ENCODE data around the gene C19orf85.

C19orf85 gene

DNA sequence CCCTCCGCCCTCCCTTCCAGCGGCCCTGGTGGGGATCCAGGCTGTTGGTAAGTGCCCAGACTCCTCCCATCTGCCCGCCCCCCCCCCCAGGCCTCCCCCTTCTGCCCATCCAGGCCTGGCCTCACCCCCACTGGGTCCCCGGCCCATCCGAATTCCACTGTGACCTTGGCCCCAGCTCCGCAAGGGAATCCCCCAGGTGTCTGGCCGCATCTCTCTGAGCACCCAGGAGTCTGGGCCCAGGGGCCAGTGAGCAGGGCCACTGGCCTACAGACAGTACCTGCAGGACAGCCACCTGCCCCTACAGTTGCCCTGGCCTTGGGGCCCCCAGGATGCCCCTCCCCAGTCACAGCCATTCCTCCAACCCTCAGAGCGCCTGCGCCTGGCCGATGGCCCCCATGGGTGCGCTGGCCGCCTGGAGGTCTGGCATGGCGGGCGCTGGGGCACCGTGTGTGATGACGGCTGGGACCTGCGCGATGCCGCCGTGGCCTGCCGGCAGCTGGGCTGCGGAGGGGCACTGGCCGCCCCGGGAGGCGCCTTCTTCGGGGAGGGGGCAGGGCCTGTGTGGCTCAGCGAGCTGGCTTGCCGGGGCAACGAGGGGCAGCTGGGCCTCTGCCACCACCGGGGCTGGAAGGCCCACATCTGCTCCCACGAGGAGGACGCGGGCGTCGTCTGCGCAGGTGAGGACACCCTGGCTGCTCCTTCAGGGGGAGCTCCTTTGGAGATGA is 24.6 kb upstream of the C19orf85 start:
- no peak for DNase-seq

DNA sequence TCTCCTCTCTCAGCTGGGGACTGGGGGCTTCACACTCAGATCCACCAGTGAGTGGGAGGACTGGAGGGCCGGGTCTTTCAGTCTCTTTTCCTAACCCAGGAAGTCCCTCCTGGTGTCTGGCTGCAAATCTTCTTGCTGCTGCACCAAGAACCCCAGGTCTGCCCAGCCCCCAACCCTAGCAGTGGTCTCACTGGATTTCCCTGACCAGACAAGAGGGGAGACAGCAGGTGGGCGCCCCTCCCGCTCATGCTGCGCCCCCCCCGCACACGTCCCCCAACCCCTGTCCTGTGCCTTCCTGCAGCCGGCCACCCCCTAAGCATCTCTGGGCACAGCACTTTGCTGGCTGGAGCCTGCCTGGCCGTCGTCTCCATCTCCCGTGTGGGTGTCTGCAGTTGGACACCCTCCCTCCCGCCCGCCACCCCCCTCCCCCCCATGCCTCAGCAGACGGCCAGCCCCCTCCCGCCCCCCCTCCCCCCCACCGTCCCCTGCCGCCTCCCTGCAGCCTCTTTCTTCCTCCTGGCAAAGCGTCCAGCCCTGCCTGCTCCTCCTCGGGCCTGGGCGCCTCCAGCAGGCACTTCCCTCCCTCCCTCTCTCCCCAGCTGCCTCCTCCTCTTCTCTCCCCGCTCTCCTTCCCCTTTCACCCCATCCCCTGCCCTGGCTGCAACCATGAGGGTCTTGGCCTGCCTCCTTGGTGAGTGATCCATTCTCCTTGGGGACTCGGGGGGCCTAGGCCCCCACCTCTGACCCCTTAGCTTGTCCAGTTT is 23.6 kb upstream of the C19orf85 start, which contains the start of gene SSC5D:
Gene SSC5D (plus strand): TSS at position 513 of the 764 bp plus-strand sequence. CDS start 154 bp downstream, at position 667.
- DNase-seq, result no peak

DNA sequence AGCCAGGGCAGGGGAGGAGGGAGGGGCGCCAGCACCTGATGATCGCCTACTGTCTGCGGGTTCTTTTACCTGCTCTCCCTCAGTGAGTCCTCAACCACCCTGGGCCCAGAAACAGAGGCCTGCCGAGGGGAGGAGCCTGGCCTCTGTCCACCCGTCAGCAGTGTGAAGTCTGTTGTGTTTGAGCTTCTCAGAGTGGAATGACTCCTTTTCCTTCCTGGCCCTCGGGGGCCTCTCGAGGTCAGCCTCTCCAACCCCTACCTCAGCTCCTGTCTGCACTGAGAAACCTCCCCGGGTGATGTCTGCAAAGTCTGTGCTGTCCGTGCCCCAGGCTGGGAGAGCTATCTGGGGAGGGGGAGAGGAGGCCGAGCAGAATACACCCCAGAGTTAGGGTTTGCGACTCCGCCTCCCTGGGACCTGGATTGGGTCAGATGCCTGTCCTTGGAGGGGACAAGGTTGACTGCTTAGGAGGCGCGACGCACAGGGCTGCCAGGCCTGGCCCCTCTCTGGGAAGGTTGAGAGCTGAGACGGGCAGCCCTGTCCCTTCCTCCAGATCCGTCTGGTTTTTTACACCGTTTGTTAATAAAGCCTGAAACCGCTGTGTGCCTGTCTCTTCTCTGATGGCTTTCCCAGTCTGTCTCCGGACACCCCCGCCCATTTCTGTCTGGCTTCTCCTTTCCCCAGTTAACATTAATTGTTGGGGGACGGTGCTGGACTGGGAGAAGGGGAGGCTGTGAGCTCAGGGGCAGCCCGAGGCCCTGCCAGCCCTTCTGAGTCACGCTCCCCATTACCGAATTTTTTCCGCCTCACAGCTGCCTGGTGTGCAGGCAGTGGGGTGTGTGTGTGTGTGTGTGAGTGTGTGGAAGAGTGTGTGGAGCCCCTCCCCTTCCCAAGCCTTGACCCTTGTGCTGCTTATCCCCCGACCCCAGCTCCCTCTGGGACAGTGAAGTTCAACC is 22.7 kb upstream of the C19orf85 start:
- no peak for DNase-seq

DNA sequence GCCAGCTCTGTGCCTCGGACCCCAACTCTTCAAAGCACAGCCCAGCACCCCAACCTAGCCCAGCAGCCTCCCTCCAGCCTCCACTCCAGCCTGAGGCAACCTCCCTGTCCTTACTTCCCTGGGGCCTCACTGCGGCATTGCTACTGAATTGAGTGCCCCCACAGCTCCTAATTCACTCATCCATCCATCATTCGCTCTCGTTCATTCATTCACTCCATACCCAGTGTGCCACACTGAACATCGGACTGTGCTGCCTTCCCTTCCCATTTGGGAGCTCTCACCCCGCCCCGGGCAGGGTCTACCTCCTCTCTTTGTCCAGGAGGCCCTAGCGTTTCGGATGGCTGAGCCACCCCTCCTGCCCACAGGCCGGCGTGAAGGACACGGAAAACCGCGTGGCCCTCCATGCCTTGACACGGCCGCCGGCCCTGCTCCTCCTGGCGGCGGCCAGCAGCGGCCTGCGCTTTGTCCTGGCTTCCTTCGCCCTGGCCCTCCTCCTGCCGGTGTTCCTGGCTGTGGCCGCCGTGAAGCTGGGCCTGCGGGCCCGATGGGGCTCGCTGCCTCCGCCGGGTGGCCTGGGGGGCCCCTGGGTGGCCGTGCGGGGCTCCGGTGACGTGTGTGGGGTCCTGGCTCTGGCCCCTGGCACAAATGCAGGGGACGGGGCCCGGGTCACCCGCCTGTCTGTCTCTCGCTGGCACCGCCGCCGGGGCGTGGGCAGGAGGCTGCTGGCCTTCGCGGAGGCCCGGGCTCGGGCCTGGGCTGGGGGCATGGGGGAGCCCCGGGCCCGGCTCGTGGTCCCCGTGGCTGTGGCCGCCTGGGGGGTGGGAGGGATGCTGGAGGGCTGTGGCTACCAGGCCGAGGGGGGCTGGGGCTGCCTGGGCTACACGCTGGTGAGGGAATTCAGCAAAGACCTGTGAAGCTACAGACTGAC is 21.8 kb upstream of the C19orf85 start:
- no peak for DNase-seq

DNA sequence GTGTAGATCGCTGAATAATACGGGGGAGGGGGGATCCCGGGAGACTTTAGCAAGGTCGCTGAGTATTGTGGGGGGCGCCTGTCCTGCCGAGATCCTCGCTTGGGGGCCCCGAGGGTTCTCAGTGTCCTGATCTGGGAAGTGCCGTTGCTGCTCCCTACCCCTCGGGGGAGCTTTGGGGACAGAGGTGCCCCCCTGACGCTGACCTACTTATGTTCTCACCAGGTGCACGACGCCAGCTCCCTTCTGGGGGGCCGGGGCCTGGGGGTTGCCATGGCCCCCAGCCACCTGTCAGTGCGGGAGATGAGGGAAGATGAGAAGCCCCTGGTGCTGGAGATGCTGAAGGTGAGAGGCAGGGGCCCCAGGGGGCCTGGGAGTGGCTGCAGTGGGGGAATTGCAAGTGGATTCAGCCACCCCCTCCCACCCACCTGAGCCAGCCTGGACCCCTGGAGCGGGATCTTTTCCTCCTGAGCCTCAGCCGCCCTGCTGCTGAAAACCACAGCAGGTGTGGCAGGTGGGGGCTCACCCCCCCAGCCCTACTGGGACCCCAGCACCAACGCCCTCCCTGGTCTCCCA is 21.0 kb upstream of the C19orf85 start:
- no peak for DNase-seq

DNA sequence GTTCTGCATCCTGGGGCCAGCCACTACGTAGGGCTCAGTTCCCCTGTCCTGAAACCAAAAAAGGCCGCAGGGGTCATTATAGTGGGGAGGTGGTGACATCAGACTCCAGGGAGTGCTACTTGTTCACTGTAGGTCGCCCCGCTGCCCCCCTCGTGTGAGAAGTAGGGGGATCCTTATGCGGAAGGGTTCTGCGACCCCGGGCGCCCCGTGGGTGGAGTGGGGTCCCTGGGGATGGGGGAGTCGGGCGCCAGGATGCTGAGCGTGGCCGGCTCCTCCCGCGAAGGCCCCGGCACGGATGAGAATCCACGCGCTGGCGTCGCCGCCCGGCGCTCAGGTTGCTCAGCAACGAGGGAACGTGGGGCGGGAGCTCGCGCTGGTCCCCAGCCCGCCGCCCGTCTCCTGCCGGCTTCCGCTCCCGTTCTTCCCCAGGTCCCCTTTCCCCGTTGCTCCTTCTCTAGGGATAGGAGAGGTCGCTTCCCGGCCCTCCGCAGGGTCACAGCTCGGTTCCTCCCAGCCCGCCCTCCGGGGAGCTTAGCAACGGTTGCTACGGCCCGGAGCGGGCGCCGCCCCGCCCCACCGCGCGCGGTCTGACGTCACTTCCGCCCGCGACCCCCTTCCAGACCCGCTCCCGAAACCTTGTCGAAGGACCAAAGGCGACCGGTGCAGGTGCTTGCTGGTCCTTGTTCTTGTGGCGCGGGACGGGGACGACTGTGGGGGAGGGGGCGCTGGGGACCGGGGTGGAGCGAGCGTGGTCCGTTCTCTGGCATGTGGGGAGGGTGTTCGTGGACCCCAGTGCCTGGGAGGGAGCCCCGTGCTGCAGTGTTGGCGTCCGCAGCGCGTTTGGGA is 20.3 kb upstream of the C19orf85 start, which contains the start of gene NAT14:
Gene NAT14 (plus strand): TSS at position 596 of the 846 bp plus-strand sequence. CDS start 521 bp downstream, outside the sequence.
- DNase-seq, result peak; percentile 95

DNA sequence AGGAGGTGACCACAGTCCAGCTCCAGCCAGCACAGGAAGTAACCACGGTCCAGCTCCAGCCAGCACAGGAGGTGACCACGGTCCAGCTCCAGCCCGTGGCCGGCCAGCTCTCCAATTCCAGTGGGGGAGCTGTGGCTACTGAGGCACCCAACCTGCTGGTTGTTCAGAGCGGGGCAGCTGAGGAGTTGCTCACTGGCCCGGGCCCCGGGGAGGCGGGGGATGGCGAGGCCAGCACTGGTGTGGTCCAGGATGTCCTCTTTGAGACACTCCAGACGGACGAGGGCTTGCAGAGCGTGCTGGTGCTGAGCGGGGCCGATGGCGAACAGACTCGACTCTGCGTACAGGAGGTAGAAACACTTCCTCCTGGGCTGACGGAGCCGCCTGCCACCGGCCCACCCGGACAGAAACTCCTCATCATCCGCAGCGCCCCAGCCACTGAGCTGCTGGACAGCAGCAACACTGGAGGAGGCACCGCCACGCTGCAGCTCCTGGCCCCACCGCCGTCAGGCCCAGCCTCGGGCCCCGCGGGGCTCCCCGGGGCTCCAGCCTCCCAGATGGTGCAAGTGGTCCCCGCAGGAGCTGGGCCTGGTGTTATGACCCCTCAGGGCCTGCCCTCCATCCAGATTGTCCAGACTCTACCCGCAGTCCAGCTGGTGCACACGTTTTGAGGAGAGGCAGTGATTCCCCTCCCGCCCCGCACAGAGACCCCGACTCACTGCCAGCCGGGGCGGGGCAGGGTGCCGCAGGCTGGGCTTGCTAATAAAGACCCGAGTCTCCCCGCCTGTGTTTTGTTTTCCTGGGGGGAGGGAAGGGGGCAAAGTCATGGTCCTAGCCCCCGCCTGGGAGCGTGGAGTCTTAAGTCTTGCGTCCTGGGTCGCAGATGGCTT is 19.4 kb upstream of the C19orf85 start:
- no peak for DNase-seq

DNA sequence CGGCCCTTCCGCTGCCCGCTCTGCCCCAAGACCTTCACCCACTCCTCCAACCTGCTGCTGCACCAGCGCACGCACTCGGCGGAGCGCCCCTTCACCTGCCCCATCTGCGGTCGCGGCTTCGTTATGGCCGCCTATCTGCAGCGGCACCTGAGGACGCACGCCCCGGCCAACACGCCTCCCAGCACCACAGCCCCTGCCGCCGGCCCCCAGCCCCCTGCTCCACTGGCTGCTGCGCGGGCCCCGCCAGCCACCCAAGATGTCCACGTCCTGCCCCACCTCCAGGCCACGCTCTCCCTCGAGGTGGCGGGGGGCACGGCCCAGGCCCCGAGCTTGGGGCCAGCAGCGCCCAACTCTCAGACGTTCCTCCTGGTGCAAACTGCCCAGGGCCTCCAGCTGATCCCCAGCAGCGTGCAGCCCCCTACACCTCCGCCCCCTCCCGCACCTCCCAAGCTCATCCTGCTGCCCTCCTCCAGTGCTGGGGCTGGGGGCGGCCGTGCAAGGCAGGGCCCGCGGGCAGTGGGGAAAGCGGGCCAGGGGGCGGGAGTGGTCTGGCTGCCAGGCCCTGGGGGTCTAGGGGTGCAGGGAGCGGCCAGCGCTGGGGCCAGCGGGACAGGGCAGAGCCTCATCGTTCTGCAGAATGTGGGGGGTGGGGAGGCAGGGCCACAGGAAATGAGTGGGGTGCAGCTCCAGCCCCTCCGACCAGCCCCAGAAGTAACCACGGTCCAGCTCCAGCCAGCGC is 18.6 kb upstream of the C19orf85 start:
- DNase-seq, result no peak

DNA sequence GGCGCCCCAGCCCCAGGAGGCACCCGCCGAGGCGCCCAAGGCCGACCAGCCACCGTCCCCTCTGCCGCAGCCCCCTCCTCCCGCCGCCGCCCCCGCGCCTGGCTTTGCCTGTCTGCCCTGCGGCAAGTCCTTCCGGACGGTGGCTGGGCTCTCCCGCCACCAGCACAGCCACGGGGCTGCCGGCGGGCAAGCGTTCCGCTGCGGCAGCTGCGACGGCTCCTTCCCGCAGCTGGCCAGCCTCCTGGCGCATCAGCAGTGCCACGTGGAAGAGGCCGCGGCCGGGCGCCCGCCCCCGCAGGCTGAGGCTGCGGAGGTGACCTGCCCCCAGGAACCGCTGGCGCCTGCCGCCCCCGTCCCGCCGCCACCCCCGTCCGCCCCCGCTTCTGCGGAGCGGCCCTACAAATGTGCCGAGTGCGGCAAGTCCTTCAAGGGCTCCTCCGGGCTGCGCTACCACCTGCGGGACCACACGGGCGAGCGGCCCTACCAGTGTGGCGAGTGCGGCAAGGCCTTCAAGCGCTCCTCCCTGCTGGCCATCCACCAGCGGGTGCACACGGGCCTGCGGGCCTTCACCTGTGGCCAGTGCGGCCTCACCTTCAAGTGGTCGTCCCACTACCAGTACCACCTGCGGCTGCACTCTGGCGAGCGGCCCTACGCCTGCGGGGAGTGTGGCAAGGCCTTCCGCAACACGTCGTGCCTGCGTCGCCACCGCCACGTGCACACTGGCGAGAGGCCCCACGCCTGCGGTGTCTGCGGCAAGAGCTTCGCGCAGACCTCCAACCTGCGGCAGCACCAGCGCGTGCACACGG is 17.8 kb upstream of the C19orf85 start:
- no peak for DNase-seq

DNA sequence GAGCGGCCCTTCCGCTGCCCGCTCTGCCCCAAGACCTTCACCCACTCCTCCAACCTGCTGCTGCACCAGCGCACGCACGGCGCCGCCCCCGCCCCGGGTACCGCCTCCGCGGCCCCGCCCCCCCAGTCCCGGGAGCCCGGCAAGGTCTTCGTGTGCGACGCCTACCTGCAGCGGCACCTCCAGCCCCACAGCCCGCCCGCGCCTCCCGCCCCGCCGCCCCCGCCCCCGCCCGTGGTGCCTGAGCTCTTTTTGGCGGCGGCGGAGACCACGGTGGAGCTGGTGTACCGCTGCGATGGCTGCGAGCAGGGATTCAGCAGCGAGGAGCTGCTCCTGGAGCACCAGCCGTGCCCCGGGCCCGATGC is 17.2 kb upstream of the C19orf85 start:
- DNase-seq, result no peak

DNA sequence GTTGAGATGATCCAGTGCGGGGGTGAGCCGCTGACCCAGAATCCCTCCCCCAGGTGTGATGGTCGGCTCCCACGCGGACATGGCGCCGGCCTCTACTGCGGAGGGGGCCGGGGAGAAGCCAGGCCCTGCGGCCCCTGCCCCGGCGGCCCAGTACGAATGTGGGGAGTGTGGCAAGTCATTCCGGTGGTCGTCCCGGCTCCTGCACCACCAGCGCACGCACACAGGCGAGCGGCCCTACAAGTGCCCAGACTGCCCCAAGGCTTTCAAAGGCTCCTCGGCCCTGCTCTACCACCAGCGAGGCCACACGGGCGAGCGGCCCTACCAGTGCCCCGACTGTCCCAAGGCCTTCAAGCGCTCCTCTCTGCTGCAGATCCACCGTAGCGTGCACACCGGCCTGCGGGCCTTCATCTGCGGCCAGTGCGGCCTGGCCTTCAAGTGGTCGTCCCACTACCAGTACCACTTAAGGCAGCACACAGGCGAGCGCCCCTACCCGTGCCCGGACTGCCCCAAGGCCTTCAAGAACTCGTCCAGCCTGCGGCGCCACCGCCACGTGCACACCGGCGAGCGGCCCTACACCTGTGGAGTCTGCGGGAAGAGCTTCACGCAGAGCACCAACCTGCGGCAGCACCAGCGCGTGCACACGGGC is 16.7 kb upstream of the C19orf85 start:
- DNase-seq, result no peak

DNA sequence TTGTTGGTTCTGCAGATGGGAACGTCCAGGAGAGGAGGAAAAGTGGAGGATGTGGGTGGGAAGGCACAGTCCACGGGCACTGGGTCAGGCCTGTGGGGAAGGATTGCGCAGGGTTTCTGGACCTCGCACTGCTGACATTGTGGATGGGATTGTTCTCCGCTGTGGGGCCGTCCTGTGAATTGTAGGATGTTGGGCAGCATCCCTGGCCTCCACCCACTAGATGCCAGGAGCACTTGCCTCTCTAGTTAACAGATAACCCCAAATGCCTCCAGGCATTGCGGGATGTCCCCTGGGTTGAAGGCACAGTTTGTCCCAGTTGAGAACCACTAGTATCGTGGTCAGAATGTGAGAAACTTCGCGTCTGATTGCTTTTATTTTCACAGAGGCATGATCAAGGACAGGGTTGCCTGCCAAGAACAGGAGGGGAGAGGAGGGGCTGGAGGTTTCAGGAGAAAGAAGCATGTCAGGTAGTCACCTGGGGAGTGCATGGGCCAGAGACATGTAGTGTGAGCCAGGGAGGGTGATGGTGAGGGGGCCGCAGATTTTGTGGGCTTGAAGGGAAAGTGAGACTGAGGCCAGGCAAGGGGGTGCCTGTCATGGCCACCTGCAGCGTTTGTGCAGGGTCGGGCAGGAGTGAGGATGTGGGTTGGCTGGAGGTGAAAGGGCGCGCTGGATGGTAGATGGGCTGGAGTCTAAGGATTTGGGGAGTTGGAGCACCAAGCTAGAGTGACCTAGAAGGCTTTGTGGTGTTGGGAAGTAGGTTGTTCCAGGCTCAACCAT is 15.1 kb upstream of the C19orf85 start:
- no peak for DNase-seq

DNA sequence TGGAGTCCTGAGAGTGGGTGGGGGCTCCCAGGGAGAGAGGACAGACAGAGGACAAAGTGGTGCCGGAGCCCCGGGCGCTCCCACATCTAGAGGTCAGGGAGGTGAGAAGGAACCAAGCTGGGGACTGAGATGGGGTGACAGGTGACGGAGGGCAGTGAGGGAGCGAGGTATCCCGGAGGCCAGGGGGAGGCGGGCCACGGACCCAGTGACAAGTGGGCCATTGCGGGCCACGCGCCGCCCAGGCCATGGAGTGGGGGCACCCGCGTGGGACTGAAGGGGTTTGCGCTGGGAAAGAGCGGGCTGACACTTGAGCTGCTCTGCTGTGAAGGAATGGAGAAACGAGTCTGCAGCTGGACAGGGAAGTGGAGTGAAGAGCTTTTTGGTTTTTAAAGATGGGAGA is 14.5 kb upstream of the C19orf85 start:
- DNase-seq, result no peak

DNA sequence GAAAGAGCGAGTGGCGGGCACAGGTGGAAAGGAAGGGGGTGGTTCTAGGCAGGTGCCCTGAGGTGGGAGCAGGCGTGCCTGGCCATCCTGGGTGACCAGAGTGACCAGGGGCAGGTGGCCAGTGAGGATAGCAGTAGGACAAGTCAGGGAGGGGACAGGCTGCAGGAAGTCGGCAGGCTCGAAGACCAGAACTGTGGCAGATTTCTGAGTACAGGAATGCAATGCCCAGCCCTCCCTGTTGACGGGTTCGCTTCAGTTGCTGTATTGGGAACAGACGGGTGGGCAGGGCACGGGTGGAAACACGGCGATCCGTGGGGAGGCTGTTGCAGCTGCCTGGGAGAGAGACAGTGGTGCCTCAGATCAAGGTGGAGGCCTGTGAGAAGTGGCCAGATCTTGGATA is 13.8 kb upstream of the C19orf85 start:
- DNase-seq, result no peak

DNA sequence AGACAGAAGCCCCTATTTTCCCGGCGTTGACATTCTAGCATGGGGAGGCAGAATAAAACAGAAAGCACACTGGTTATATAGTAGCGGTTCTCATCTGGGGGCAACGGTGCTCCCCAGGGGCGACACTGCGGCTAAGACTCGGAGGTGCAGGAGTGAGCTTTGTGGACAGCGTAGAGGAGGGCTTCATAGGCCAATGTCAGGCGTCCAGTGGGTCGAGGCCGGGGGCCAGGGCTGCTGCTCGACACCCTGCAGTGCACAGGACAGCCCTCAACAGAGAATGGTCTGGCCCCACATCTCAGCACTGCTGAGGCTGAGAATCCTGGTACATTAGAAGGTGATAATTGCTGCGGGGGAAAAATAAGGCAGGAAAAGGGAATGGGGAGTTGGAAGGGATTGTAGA is 13.4 kb upstream of the C19orf85 start:
- no peak for DNase-seq

DNA sequence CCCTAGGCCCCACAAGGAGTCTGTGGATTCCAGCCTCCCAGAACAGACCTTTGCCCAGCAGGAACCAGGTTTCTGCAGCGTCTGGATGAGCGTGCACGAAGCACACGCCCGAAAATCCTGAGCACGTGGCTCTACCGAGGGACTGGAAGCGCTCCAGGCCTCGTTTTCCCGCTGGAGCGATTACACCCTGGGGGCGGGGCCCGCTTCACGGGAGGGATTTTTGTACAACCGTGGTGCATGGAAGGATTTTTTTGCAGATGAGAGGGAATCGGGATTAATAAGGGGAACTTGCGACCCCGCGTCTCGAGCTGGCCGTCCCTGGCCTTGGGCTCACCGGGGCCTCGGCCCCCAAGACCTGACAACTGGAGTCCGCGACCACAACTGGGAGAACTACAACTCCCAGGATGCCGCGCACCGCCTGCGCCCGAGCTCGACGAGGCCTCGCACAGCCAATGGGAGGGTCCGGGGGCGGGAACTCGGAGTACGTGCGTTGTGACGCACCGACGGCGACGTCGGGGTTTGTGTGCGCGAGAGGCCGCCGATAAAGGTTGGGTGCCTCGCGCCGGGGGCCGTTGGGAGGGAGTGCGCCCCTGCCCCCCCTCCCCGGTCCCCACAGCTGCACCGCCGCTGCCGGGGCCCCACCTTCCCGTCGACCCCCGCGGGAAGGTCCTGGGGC is 11.7 kb upstream of the C19orf85 start, which contains the start of gene ZNF628:
Gene ZNF628 (plus strand): TSS at position 518 of the 676 bp plus-strand sequence. CDS start 3,294 bp downstream, outside the sequence.
- peak; percentile 97 for DNase-seq
